ENCODE data around the gene DNAH17.

DNAH17 gene

DNA sequence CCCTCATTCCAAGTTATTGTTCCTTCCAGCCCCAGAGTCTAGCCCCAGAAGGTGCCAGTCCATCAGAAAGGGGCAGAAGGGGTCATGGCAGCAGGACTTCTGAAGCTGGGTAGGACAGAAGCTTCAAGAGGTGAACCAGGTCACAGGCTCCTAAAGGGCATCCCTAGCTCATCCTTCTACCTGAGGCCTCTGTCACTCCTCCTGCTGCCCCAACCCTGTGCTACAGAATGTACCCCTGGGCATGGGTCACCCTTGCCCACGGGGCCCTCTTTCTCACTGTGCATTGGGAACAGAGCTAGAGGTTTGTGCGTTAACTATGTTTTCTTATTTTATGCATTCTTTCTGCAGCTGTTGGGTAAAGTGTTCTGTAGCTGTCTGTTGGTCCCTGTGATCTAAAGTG is 46.5 kb downstream of the DNAH17 start:
- Histone ChIP-seq H3K27ac (ENCODE audit: low read length) (no peak overlapping the region), H3K36me3 (ENCODE audit: control insufficient read depth in 2 of 2, insufficient read depth in 2 of 2, low read length in 2 of 2) (no peaks in the 10 kb centered on the region), H3K9ac (ENCODE audit: low read length in 2 of 2) (no peak overlapping the region), H3K9me3 (ENCODE audit: control insufficient read depth in 2 of 2, low read length in 2 of 2) (no peaks in the 10 kb centered on the region), H3K27me3 (ENCODE audit: control insufficient read depth in 1 of 2, insufficient read depth in 2 of 2, low read length in 2 of 2) (no peaks in the 10 kb centered on the region), H3K4me3 (ENCODE audit: low read length in 2 of 2) (no peak overlapping the region), H3K4me1 (ENCODE audit: control insufficient read depth, insufficient read depth, low read length) (peaks cover 12% of the 10 kb centered on the region)

DNA sequence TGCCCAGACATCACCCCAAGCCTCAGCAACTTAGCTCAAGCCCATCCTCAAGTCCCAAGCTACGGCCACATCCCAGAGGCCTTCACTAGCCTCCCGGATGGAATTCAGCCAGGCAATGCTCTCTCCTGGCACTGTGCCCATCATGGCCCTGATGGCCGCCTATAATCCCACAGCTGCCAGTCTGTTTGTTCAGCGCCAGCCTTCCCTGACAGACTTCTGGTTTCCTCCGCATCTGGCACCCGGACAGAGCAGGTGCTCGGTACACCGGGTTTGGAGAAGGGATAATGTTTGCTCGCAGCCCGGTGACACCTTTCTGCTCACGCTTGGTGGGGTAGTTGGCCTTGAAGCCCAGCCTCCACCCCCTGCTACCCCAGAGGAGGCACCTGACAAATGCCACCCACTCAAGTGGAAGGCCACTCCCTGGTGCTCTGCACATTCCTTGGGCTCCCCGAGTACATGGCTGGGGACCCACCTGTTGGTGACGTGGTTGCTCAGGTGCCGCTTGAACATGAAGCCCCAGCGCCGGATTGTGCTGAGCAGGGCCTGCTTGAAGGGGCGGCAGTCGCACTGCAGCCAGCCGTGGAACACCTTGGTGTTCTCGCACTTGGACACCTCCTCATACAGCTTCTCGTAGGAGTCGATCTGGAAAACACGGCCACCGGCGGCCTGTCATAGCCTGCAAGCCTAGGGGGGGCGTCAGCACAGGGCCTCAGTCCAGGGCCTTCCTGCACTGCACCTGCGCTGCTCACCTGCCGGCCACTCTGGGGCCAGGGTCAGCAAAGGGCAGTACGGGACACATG is 47.1 kb downstream of the DNAH17 start:
- Histone ChIP-seq H3K27me3 (ENCODE audit: control insufficient read depth in 1 of 2, insufficient read depth in 2 of 2, low read length in 2 of 2) (no peaks in the 10 kb centered on the region), H3K36me3 (ENCODE audit: control insufficient read depth in 2 of 2, insufficient read depth in 2 of 2, low read length in 2 of 2) (no peaks in the 10 kb centered on the region), H3K9me3 (ENCODE audit: control insufficient read depth in 2 of 2, low read length in 2 of 2) (no peaks in the 10 kb centered on the region), H3K27ac (ENCODE audit: low read length) (no peak overlapping the region), H3K9ac (ENCODE audit: low read length in 2 of 2) (no peak overlapping the region), H3K4me1 (ENCODE audit: control insufficient read depth, insufficient read depth, low read length) (peaks cover 6% of the 10 kb centered on the region), H3K4me3 (ENCODE audit: low read length in 2 of 2) (no peak overlapping the region)

DNA sequence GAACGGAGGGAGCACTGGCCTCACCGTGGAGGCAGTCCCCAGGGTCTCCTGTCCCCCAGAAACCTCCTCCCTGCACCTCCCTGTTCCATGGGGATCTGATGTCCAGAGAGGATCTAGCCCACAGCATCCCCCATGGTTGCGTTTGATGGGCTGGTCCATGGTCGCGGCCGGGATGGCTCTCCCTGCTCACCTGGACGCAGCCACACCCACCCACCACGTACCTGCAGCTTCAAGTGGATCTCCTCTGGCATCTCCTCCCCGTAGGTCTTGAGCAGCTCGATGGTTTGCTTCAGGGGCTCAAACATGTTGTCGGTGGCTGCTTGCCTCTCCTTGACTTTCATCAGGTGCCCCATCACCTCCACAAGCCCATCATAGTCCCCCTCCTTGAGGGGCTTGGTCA is 47.9 kb downstream of the DNAH17 start:
- H3K9ac ChIP-seq (ENCODE audit: low read length in 2 of 2) = no peak overlapping the region
- no peaks in the 10 kb centered on the region for H3K9me3 ChIP-seq (ENCODE audit: control insufficient read depth in 2 of 2, low read length in 2 of 2)
- H3K36me3 ChIP-seq (ENCODE audit: control insufficient read depth in 2 of 2, insufficient read depth in 2 of 2, low read length in 2 of 2) = no peaks in the 10 kb centered on the region
- no peaks in the 10 kb centered on the region for H3K4me1 ChIP-seq (ENCODE audit: control insufficient read depth, insufficient read depth, low read length)
- H3K4me3 ChIP-seq (ENCODE audit: low read length in 2 of 2) = no peak overlapping the region
- H3K27me3 ChIP-seq (ENCODE audit: control insufficient read depth in 1 of 2, insufficient read depth in 2 of 2, low read length in 2 of 2) = no peaks in the 10 kb centered on the region
- no peak overlapping the region for H3K27ac ChIP-seq (ENCODE audit: low read length)

DNA sequence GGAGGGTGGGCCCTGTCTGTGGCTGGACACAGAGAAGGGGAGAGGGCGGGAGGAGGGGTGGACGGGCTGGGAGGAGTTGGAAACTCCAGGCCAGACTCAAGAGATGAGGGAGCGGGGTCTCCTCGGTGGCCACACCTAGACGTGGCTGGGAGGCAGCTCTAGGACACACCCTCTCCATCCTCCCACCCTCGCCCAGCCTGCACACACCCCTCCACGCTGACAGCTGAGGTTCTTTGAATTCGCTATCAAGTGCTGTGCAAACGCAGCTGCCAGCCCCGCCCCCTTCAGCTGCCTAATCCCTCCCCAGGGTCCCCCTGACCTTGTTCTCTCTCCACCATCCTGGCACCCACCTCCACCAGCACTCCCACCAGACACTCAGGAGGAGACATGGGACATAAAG is 48.7 kb downstream of the DNAH17 start:
- Histone ChIP-seq H3K36me3 (ENCODE audit: control insufficient read depth in 2 of 2, insufficient read depth in 2 of 2, low read length in 2 of 2) (no peaks in the 10 kb centered on the region), H3K9me3 (ENCODE audit: control insufficient read depth in 2 of 2, low read length in 2 of 2) (no peaks in the 10 kb centered on the region), H3K9ac (ENCODE audit: low read length in 2 of 2) (no peak overlapping the region), H3K4me1 (ENCODE audit: control insufficient read depth, insufficient read depth, low read length) (no peaks in the 10 kb centered on the region), H3K4me3 (ENCODE audit: low read length in 2 of 2) (no peak overlapping the region), H3K27ac (ENCODE audit: low read length) (no peak overlapping the region), H3K27me3 (ENCODE audit: control insufficient read depth in 1 of 2, insufficient read depth in 2 of 2, low read length in 2 of 2) (no peaks in the 10 kb centered on the region)

DNA sequence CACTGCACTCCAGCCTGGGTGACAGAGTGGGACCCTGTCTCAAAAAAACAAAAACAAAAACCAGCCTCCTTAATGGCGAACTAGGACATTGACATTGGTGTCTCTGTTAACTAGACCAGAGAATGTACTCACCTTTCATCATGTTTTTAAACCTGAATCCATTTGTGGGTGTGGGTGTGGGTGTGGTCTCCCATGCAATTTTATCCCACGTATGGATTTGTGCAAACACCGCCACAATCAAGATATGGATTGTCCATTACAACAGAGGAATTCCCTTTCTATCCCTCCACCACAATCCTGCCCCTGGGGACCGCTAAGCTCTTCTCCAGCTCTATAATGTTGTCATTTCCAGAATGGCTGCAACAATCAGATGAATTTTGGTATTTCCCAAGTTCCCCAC is 49.9 kb downstream of the DNAH17 start:
- no peaks in the 10 kb centered on the region for H3K4me1 ChIP-seq (ENCODE audit: control insufficient read depth, insufficient read depth, low read length)
- no peaks in the 10 kb centered on the region for H3K36me3 ChIP-seq (ENCODE audit: control insufficient read depth in 2 of 2, insufficient read depth in 2 of 2, low read length in 2 of 2)
- no peak overlapping the region for H3K27ac ChIP-seq (ENCODE audit: low read length)
- H3K27me3 ChIP-seq (ENCODE audit: control insufficient read depth in 1 of 2, insufficient read depth in 2 of 2, low read length in 2 of 2) = no peaks in the 10 kb centered on the region
- H3K4me3 ChIP-seq (ENCODE audit: low read length in 2 of 2) = no peak overlapping the region
- H3K9ac ChIP-seq (ENCODE audit: low read length in 2 of 2) = no peak overlapping the region
- no peaks in the 10 kb centered on the region for H3K9me3 ChIP-seq (ENCODE audit: control insufficient read depth in 2 of 2, low read length in 2 of 2)

DNA sequence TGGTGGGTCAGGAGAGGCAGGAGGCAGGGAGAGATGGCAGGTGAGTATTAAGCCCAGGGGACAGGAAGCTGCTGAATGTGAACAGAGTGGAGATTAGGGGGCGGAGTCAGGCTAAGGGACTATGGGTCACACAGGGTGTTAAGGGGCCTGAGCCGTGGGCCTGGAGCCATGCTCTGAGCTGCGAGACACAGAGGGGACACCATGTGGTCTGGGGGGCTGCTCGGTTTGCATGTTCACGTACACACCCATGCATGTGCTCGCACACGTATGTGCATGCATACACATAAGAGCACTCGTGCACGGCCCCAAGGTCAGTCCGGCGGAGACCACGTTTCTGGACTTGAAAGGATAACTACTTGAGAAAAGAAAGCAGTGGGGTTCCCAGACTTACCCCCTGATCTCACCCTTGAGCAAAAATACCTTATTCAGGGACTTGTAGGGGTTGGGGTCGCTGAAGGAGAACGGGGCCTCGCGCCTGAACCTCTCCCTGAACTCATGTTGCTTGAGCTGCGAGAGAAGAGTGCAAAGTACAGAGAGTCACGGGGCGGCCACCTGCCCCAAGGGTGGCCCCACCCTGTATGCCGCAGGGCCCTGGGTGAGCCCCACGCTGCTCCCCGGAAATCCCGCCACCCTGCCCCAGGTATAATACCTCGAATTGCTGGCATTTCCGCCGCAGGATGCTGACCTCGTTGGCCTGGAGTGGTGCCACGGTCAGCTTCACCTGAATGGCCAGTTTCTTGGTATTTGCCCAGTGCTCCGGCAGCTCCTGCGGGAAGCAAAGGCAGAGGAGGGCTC is 50.8 kb downstream of the DNAH17 start:
- no peak overlapping the region for H3K27ac ChIP-seq (ENCODE audit: low read length)
- H3K36me3 ChIP-seq (ENCODE audit: control insufficient read depth in 2 of 2, insufficient read depth in 2 of 2, low read length in 2 of 2) = no peaks in the 10 kb centered on the region
- no peak overlapping the region for H3K9ac ChIP-seq (ENCODE audit: low read length in 2 of 2)
- no peaks in the 10 kb centered on the region for H3K27me3 ChIP-seq (ENCODE audit: control insufficient read depth in 1 of 2, insufficient read depth in 2 of 2, low read length in 2 of 2)
- no peak overlapping the region for H3K4me3 ChIP-seq (ENCODE audit: low read length in 2 of 2)
- H3K9me3 ChIP-seq (ENCODE audit: control insufficient read depth in 2 of 2, low read length in 2 of 2) = no peaks in the 10 kb centered on the region
- no peaks in the 10 kb centered on the region for H3K4me1 ChIP-seq (ENCODE audit: control insufficient read depth, insufficient read depth, low read length)

DNA sequence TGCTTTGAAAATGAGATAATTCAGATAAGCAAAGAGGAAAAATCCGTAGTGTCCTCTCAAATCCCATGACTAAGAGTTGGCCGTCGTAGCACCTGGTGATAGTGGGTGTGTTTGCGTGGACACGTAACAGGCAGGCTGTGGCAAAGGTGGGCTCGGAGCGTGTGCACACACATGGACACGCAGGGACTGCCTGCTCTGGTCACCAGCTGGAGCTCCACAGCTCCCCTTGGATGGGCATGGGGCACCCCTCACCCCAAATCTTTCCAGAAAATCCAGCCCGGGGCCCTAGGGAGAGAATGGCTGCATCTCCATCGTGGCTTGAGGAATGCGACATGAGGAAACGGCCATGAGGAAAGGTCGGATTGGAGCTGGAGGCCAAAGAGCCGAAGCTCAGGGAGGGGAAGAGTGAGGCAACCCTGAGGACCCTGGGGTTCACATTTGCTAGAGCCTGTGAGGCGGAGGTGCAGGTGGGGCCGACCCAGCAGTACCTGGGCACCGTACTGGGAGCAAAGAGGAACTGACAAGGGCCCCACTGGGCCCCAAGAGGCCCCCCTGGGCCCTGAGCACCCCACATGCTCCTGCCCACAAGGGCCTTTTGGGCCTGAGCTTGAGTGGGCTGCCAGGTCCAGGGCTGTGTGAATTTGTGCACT is 51.6 kb downstream of the DNAH17 start:
- H3K9ac ChIP-seq (ENCODE audit: low read length in 2 of 2) = no peak overlapping the region
- H3K4me1 ChIP-seq (ENCODE audit: control insufficient read depth, insufficient read depth, low read length) = no peaks in the 10 kb centered on the region
- H3K27ac ChIP-seq (ENCODE audit: low read length) = no peak overlapping the region
- no peaks in the 10 kb centered on the region for H3K36me3 ChIP-seq (ENCODE audit: control insufficient read depth in 2 of 2, insufficient read depth in 2 of 2, low read length in 2 of 2)
- no peaks in the 10 kb centered on the region for H3K9me3 ChIP-seq (ENCODE audit: control insufficient read depth in 2 of 2, low read length in 2 of 2)
- no peaks in the 10 kb centered on the region for H3K27me3 ChIP-seq (ENCODE audit: control insufficient read depth in 1 of 2, insufficient read depth in 2 of 2, low read length in 2 of 2)
- no peak overlapping the region for H3K4me3 ChIP-seq (ENCODE audit: low read length in 2 of 2)

DNA sequence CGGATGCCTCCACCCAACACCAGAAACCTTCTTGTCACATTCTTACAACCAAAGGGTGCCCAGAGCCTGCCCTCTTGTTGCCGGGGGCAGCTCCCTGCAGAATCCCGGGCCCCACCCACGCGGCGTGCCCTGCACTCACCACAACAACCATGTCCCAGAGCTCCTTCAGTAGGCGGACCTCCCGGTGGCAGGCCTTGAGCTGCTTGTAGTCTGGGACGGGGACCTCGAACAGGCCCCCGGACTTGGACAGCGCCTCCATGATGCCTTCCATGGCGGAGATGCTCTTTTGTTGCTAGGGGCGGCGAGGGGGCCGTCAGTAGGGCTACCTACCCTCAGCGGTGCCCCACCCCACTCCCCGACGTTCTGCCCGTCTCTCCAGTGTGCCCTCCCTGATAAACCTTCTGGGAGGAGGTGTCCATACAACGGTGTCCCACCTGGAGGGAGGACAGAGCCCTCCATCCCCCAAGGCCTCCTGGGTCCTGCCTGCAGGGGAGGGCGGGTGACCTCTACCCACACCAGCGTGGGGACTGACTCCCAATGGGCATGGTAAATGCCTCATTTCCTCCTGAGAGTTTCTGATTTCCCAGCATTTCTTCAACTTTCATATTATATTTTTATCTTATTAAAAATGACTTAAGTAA is 52.2 kb downstream of the DNAH17 start:
- no peak overlapping the region for H3K9ac ChIP-seq (ENCODE audit: low read length in 2 of 2)
- no peaks in the 10 kb centered on the region for H3K9me3 ChIP-seq (ENCODE audit: control insufficient read depth in 2 of 2, low read length in 2 of 2)
- H3K36me3 ChIP-seq (ENCODE audit: control insufficient read depth in 2 of 2, insufficient read depth in 2 of 2, low read length in 2 of 2) = no peaks in the 10 kb centered on the region
- no peaks in the 10 kb centered on the region for H3K4me1 ChIP-seq (ENCODE audit: control insufficient read depth, insufficient read depth, low read length)
- no peak overlapping the region for H3K4me3 ChIP-seq (ENCODE audit: low read length in 2 of 2)
- H3K27ac ChIP-seq (ENCODE audit: low read length) = no peak overlapping the region
- no peaks in the 10 kb centered on the region for H3K27me3 ChIP-seq (ENCODE audit: control insufficient read depth in 1 of 2, insufficient read depth in 2 of 2, low read length in 2 of 2)

DNA sequence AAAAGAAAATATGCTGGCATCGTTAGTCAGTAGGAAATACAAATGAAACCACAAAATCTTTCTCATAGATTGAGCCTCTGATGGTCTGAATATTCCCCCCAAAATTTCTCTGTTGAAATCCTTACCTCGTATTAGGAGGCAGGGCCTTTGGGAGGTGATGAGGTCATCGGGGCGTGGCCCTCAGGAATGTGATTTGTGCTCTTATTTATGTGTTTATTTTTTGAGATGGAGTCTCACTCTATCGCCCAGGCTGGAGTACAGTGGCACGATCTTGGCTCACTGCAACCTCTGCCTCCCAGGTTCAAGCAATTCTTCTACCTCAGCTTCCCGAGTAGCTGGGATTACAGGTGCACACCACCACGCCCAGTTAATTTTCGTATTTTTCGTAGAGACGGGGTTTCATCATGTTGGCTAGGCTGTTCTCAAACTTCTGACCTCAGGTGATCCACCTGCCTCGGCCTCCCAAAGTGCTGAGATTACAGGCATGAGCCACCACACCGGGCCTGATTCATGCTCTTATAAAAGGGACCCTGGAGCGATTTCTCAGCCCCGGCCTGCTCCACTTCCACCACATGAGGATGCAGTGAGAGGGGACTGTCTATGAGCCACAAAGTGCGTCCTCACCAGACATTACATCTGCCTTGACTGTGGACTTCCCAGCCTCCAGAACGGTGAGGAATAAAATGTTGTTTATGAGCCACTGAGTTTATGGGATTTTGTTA is 53.1 kb downstream of the DNAH17 start:
- no peak overlapping the region for H3K9ac ChIP-seq (ENCODE audit: low read length in 2 of 2)
- no peak overlapping the region for H3K27ac ChIP-seq (ENCODE audit: low read length)
- no peak overlapping the region for H3K4me3 ChIP-seq (ENCODE audit: low read length in 2 of 2)
- no peaks in the 10 kb centered on the region for H3K4me1 ChIP-seq (ENCODE audit: control insufficient read depth, insufficient read depth, low read length)
- H3K9me3 ChIP-seq (ENCODE audit: control insufficient read depth in 2 of 2, low read length in 2 of 2) = no peaks in the 10 kb centered on the region
- no peaks in the 10 kb centered on the region for H3K36me3 ChIP-seq (ENCODE audit: control insufficient read depth in 2 of 2, insufficient read depth in 2 of 2, low read length in 2 of 2)
- H3K27me3 ChIP-seq (ENCODE audit: control insufficient read depth in 1 of 2, insufficient read depth in 2 of 2, low read length in 2 of 2) = no peaks in the 10 kb centered on the region

Measured in stomach smooth muscle (tissue), 2 donors.